SU-DHL-6 (cell line): ENCODE results near the gene CACNA1C.

ENCODE experiments used
- H2AFZ ChIP-seq: fragments of 200-600 bp; sonication (generic); 2 replicates; pipeline ENCODE4 v1.6.1; 2014; ENCODE audit warnings: low read depth, mild to moderate bottlenecking, moderate library complexity, mixed read lengths, antibody characterized with exemption, low read length; ENCODE audit not compliant: severe bottlenecking
- H3F3A ChIP-seq: fragments of 200-600 bp; shearing (Covaris generic); 2 replicates; pipeline ENCODE4 v1.6.0; 2016; ENCODE audit warnings: antibody characterized with exemption, mild to moderate bottlenecking; ENCODE audit not compliant: insufficient read depth
- H3K27ac ChIP-seq: fragments of 200-600 bp; sonication (generic); 2 replicates; pipeline ENCODE4 v1.5.1; 2016; ENCODE audit warnings: low read depth, mild to moderate bottlenecking, low read length, moderate library complexity, mixed read lengths
- H3K27me3 ChIP-seq: fragments of 200-600 bp; sonication (generic), shearing (Covaris generic); 2 replicates; pipeline ENCODE4 v1.6.0; 2014; ENCODE audit warnings: mild to moderate bottlenecking, low read length
- H3K36me3 ChIP-seq: fragments of 200-600 bp; sonication (generic); 2 replicates; pipeline ENCODE4 v1.6.1; 2014; ENCODE audit warnings: mild to moderate bottlenecking, low read length, mixed read lengths
- H3K4me2 ChIP-seq: fragments of 300-600, 200-600 bp; shearing (Covaris generic), sonication (generic); 2 replicates; pipeline ENCODE4 v1.6.0; 2014; ENCODE audit warnings: low read length, low read depth, mild to moderate bottlenecking; ENCODE audit not compliant: poor library complexity, severe bottlenecking
- H3K4me3 ChIP-seq: fragments of 200-600 bp; sonication (generic); 2 replicates; pipeline ENCODE4 v1.5.1; 2014; ENCODE audit warnings: antibody characterized with exemption, low read length, mild to moderate bottlenecking, mixed read lengths; ENCODE audit not compliant: insufficient read depth, poor library complexity, severe bottlenecking
- H3K79me2 ChIP-seq: fragments of 200-600 bp; sonication (generic); 2 replicates; pipeline ENCODE4 v1.6.1; 2014; ENCODE audit warnings: mild to moderate bottlenecking, low read length, moderate library complexity; ENCODE audit not compliant: insufficient read depth
- H3K9ac ChIP-seq: fragments of 200-600 bp; sonication (generic); 2 replicates; pipeline ENCODE4 v1.7.0; 2014; ENCODE audit warnings: mild to moderate bottlenecking, low read length
- H3K9me2 ChIP-seq: fragments of 200-600 bp; sonication (generic); replicated peaks from 2 replicates; pipeline ENCODE4 v1.6.1; 2014; ENCODE audit warnings: low read length; ENCODE audit not compliant: insufficient read depth
- H3K9me3 ChIP-seq: fragments of 200-600 bp; sonication (generic); 2 replicates; pipeline ENCODE4 v1.6.1; 2014; ENCODE audit warnings: low read length, mixed read lengths; ENCODE audit not compliant: insufficient read depth
- H4K20me1 ChIP-seq: fragments of 200-600 bp; sonication (generic); 2 replicates; pipeline ENCODE4 v1.6.1; 2014; ENCODE audit warnings: low read depth, mild to moderate bottlenecking, antibody characterized with exemption, low read length, moderate library complexity, mixed read lengths
- EZH2phosphoT487 ChIP-seq: fragments of 200-600 bp; sonication (generic), shearing (Covaris generic); conservative IDR thresholded peaks from 2 replicates; pipeline ENCODE4 v1.6.1; 2018; ENCODE audit warnings: mild to moderate bottlenecking, antibody characterized with exemption, low read length, moderate library complexity, mixed read lengths
- TF ChIP-seq, protein P1 (sequence below): fragments of 200-600 bp; sonication (generic); IDR thresholded peaks from one replicate; pipeline ENCODE4 v1.5.1; 2017; ENCODE audit warnings: antibody characterized with exemption, mild to moderate bottlenecking, low read length, moderate library complexity; ENCODE audit not compliant: insufficient read depth, poor library complexity, severe bottlenecking

The CACNA1C gene

GRCh38 chr12:2503036-2503435 lies 450.2 kb downstream of the CACNA1C start:
- no peaks in the 10 kb centered on the region for H3K36me3 ChIP-seq
- H2AFZ ChIP-seq: no peak overlapping the region
- H3K27me3 ChIP-seq: no peaks in the 10 kb centered on the region
- no peak overlapping the region for H3K4me3 ChIP-seq
- TF ChIP-seq, protein P1, sequence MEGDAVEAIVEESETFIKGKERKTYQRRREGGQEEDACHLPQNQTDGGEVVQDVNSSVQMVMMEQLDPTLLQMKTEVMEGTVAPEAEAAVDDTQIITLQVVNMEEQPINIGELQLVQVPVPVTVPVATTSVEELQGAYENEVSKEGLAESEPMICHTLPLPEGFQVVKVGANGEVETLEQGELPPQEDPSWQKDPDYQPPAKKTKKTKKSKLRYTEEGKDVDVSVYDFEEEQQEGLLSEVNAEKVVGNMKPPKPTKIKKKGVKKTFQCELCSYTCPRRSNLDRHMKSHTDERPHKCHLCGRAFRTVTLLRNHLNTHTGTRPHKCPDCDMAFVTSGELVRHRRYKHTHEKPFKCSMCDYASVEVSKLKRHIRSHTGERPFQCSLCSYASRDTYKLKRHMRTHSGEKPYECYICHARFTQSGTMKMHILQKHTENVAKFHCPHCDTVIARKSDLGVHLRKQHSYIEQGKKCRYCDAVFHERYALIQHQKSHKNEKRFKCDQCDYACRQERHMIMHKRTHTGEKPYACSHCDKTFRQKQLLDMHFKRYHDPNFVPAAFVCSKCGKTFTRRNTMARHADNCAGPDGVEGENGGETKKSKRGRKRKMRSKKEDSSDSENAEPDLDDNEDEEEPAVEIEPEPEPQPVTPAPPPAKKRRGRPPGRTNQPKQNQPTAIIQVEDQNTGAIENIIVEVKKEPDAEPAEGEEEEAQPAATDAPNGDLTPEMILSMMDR: no peak
- no peak for TF ChIP-seq EZH2phosphoT487
- H3K9ac ChIP-seq: no peak overlapping the region
- no peaks in the 10 kb centered on the region for H3F3A ChIP-seq
- H3K9me2 ChIP-seq: no peaks in the 10 kb centered on the region
- H4K20me1 ChIP-seq: no peaks in the 10 kb centered on the region
- no peak overlapping the region for H3K4me2 ChIP-seq
- no peaks in the 10 kb centered on the region for H3K9me3 ChIP-seq
- no peaks in the 10 kb centered on the region for H3K79me2 ChIP-seq
- H3K27ac ChIP-seq: no peak overlapping the region

GRCh38 chr12:2503762-2504161 lies 451.0 kb downstream of the CACNA1C start:
- no peak overlapping the region for H3K4me3 ChIP-seq
- no peaks in the 10 kb centered on the region for H4K20me1 ChIP-seq
- no peaks in the 10 kb centered on the region for H3K9me2 ChIP-seq
- H2AFZ ChIP-seq: no peak overlapping the region
- no peaks in the 10 kb centered on the region for H3K79me2 ChIP-seq
- H3F3A ChIP-seq: no peaks in the 10 kb centered on the region
- TF ChIP-seq, protein P1: no peak
- no peak for TF ChIP-seq EZH2phosphoT487
- H3K27ac ChIP-seq: no peak overlapping the region
- no peaks in the 10 kb centered on the region for H3K27me3 ChIP-seq
- no peak overlapping the region for H3K4me2 ChIP-seq
- no peaks in the 10 kb centered on the region for H3K36me3 ChIP-seq
- no peak overlapping the region for H3K9ac ChIP-seq
- H3K9me3 ChIP-seq: no peaks in the 10 kb centered on the region

DNA sequence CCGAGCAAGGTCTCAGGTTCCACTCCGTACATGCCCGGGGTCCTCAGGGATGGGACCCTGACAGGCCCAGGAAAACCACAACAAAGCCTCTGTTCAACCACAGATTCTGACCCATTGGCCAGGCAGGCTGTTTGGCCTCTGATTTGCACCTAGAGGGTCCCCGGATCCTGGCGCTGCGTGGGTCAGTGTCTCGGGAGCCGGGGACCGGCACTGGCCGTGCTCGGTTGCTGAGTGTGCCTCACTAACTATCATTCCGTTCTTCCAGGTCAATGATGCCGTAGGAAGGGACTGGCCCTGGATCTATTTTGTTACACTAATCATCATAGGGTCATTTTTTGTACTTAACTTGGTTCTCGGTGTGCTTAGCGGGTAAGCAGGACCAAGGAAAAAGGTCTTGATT lies 451.8 kb downstream of the CACNA1C start:
- Histone ChIP-seq H3F3A (no peaks in the 10 kb centered on the region), H3K79me2 (no peaks in the 10 kb centered on the region), H3K4me2 (no peak overlapping the region), H3K4me3 (no peak overlapping the region), H4K20me1 (no peaks in the 10 kb centered on the region), H3K9me3 (no peaks in the 10 kb centered on the region), H3K27ac (no peak overlapping the region), H3K27me3 (no peaks in the 10 kb centered on the region), H3K9ac (no peak overlapping the region), H3K36me3 (no peaks in the 10 kb centered on the region), H2AFZ (no peak overlapping the region), H3K9me2 (no peaks in the 10 kb centered on the region)
- TF ChIP-seq EZH2phosphoT487: no peak
- TF ChIP-seq, protein P1: no peak
